Activated naive CD4-positive, alpha-beta T cell treated with anti-CD3 and anti-CD28 coated beads, Interleukin-2, amount 10 ng/mL, durations not matched to agents 5 hours and 36 hours (primary cell): ENCODE results near the gene FBXO27. TPM values are rescaled to one million over a fixed set of nuclear protein-coding genes. Genes with fewer than 3 reads are reported as not detected.

Experiments
- total RNA-seq, 2 experiments: library from RNA; stranded (reverse); gene quantifications; one replicate each; pipeline ENCODE4 v1.2.3, GENCODE V29; 2021

Gene FBXO27
- not detected for total RNA-seq

DNA sequence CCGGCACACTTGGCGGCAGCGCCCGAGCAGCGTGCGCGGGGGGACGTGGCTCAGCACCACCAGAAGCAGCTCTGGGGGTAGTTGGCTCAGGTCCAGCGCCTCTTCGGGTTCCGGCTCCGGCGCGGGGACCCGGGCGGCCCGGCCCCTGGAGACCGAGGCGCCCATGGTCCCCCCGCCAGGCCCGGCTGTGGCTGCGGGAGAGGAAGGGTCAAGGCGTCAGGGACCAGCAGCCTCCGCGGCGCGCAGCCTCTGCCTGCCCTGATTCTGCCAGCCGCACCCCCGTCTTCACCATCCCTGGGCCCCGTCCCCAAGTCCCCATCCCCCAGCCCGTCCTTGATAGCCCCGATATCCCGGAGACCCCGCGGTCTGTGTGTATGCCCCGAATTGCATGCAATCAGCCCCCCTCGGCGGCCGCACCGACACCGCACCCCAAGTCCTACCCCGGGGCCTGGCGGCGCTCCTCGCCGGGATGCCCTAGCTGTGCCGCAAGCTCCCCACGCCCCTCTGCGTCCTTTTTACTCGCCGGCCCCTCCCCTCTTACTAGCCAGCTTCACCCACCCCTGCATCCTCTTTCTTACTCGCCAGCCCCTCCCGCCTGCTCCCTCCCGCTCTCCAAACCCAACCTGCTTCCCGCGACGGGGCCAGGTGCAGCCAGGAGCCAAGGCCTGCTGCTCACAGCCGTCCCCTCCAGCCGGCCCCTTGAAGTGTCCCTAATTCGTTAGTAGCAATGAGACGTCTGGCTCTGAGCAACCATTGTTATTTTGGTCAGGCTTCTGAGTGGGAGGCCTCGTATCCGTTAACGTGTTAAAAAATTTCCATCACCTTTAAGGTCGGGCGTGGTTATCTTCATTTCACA, at the start of gene FBXO27:
TSS of gene FBXO27 (minus strand) at position 487 of the 856 bp plus-strand sequence. CDS start at position 165, 322 bp downstream.

GRCh38 chr19:38975214-38975860, 57.0 kb downstream of the FBXO27 start, which contains the start of gene FBXO17:
Gene FBXO17, minus strand, starts transcription at chr19:38975742. Its CDS starts 25,423 bp downstream, at chr19:38950319.

Other genes with a start within 250 kb of the FBXO27 start
- not detected for gene LGALS7B, start 243.3 kb downstream of the FBXO27 start, total RNA-seq
- gene LGALS4, start 219.6 kb downstream of the FBXO27 start, total RNA-seq = 1 to 10 TPM; 1.6 to 2.2 TPM
- gene ECH1, start 200.8 kb downstream of the FBXO27 start, total RNA-seq = 100 to 1,000 TPM; 146 to 156 TPM
- 100 to 1,000 TPM; 430 to 450 TPM for gene HNRNPL, start 182.6 kb downstream of the FBXO27 start, total RNA-seq
- 10 to 100 TPM; 56.6 to 64.4 TPM for gene RINL, start 154.3 kb downstream of the FBXO27 start, total RNA-seq
- 10 to 100 TPM; 44.2 to 47.9 TPM for gene SIRT2, start 132.9 kb downstream of the FBXO27 start, total RNA-seq
- gene NFKBIB, start 132.6 kb downstream of the FBXO27 start, total RNA-seq = 10 to 100 TPM; 25.2 to 27.5 TPM
- gene CCER2, start 120.4 kb downstream of the FBXO27 start, total RNA-seq = under 1 TPM; 0.43 to 0.83 TPM
- 10 to 100 TPM; 31.1 to 31.7 TPM for gene SARS2, start 101.8 kb downstream of the FBXO27 start, total RNA-seq
- gene MRPS12, start 101.6 kb downstream of the FBXO27 start, total RNA-seq = 10 to 100 TPM; 41.9 to 42.3 TPM
- not detected for gene FBXO17, start 56.8 kb downstream of the FBXO27 start, total RNA-seq
- gene ACP7, start 51.8 kb upstream of the FBXO27 start, total RNA-seq = not detected
- gene PAK4, start 93.2 kb upstream of the FBXO27 start, total RNA-seq = 10 to 100 TPM; 15.1 to 15.5 TPM
- not detected for gene NCCRP1, start 164.4 kb upstream of the FBXO27 start, total RNA-seq
- gene SYCN, start 171.7 kb upstream of the FBXO27 start, total RNA-seq = not detected
- not detected for gene IFNL3, start 212.5 kb upstream of the FBXO27 start, total RNA-seq
- gene IFNL4, start 216.3 kb upstream of the FBXO27 start, total RNA-seq = not detected
- not detected for gene IFNL2, start 235.8 kb upstream of the FBXO27 start, total RNA-seq